Mesothelial cell of epicardium (in vitro differentiated cells): ENCODE data around the gene MEGF10. TPM values are rescaled to one million over a fixed set of nuclear protein-coding genes. Genes with fewer than 3 reads are reported as not detected.
"Not testable (repeated sequence)": the region's sequence is repeated elsewhere in the genome, so short reads cannot be mapped to it uniquely, and the experiment has no call there.

ENCODE experiments used
- DNase-seq, 2 experiments: peaks; one replicate each; pipeline ENCODE4 v3.0.0; 2021; ENCODE audit warnings: low spot score in 2 of 2; ENCODE audit not compliant: unreplicated experiment in 2 of 2
- H3K27ac Mint-ChIP-seq: 2 replicates; pipeline ENCODE4 v1.8.0; 2021; ENCODE audit warnings: mixed read lengths
- H3K27me3 Mint-ChIP-seq: 2 replicates; pipeline ENCODE4 v1.8.0; 2021; ENCODE audit warnings: low read depth, mixed read lengths
- H3K36me3 Mint-ChIP-seq: 2 replicates; pipeline ENCODE4 v1.8.0; 2021; ENCODE audit warnings: mixed read lengths
- H3K4me1 Mint-ChIP-seq: 2 replicates; pipeline ENCODE4 v1.8.0; 2021; ENCODE audit warnings: mixed read lengths
- H3K4me3 Mint-ChIP-seq: 2 replicates; pipeline ENCODE4 v1.8.0; 2021; ENCODE audit warnings: mild to moderate bottlenecking, moderate library complexity, mixed read lengths
- H3K9me3 Mint-ChIP-seq: 2 replicates; pipeline ENCODE4 v1.8.0; 2021; ENCODE audit warnings: mixed read lengths
- CTCF ChIP-seq: fragments of 200-600 bp; sonication (generic); IDR thresholded peaks from one replicate; pipeline ENCODE4 v1.5.0; 2021; ENCODE audit warnings: antibody characterized with exemption; ENCODE audit not compliant: unreplicated experiment
- total RNA-seq: library from RNA; stranded (reverse); gene quantifications from 3 replicates; pipeline ENCODE4 v1.2.1, GENCODE V29; 2021

Gene MEGF10
- total RNA-seq, 1 donor from 2014 or later = 3.0 TPM

- peaks cover 14% of the 10 kb centered on the region for H3K4me1 Mint-ChIP-seq
- TF ChIP-seq CTCF = no peak
- H3K9me3 Mint-ChIP-seq = peaks cover 8% of the 10 kb centered on the region
- no peak overlapping the region for H3K27ac Mint-ChIP-seq
- no peak overlapping the region for H3K4me3 Mint-ChIP-seq
- peaks cover 75% of the 10 kb centered on the region for H3K27me3 Mint-ChIP-seq
- DNase-seq = no peak
- H3K36me3 Mint-ChIP-seq = no peaks in the 10 kb centered on the region
Measured at GRCh38 chr5:127292030-127292735, 1.6 kb downstream of the MEGF10 start.

DNA sequence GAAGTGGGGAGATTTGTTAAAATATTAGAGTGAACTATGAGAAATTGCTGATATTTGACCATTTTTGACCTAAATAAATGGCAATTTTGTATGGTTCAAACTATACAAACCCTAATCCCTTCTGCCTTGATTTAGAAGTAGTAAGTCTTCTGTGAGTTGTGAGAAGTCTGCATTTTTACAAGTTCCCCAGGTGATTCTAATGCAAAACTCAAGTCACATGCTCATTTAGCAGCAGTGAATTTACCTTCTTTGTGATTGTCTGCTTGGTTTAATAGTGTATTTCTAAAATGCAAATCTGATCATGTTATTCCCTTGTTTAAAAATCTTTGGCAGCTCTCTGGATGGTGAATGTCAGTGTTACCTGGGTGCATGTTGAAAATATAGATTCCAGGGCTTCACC is 2.8 kb downstream of the MEGF10 start:
- peaks cover 14% of the 10 kb centered on the region for H3K4me1 Mint-ChIP-seq
- H3K4me3 Mint-ChIP-seq = no peak overlapping the region

DNA sequence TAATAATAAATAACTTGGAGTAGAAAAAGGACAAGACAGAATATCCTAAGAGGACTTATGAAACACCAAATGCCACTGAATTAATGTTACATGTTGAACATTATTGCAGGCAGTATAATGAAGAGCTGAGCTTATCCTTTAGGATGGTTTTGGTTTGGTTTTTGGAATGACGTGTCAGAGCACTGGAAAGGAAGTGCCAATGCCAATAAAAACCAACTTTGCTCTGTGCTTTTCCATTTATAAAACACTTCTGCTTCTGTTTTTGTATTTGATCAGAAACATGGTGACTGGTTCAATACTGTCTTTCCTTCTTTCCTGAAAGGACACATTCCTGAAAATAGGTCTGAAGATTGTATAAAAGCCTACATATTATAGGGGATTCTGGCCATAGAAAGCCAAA is 4.2 kb downstream of the MEGF10 start:
- TF ChIP-seq CTCF = no peak
- Mint-ChIP-seq H3K9me3 (no peaks in the 10 kb centered on the region), H3K27ac (no peak overlapping the region), H3K27me3 (peaks cover 79% of the 10 kb centered on the region), H3K36me3 (no peaks in the 10 kb centered on the region), H3K4me3 (no peak overlapping the region), H3K4me1 (peaks cover 14% of the 10 kb centered on the region)
- no peak for DNase-seq

More for the DNA sequence above, 2.8 kb downstream of the MEGF10 start:
- H3K36me3 Mint-ChIP-seq = no peaks in the 10 kb centered on the region
- TF ChIP-seq CTCF = no peak
- peaks cover 4% of the 10 kb centered on the region for H3K9me3 Mint-ChIP-seq
- H3K27ac Mint-ChIP-seq = no peak overlapping the region
- H3K27me3 Mint-ChIP-seq = peaks cover 78% of the 10 kb centered on the region
- DNase-seq = no peak

- no peak overlapping the region for H3K27ac Mint-ChIP-seq
- no peak overlapping the region for H3K4me3 Mint-ChIP-seq
- peaks cover 9% of the 10 kb centered on the region for H3K4me1 Mint-ChIP-seq
Measured at GRCh38 chr5:127295454-127295853, 4.9 kb downstream of the MEGF10 start.

GRCh38 chr5:127296321-127296720 is 5.7 kb downstream of the MEGF10 start:
- no peaks in the 10 kb centered on the region for H3K9me3 Mint-ChIP-seq
- no peak for TF ChIP-seq CTCF
- H3K4me1 Mint-ChIP-seq = peaks cover 2% of the 10 kb centered on the region
- no peaks in the 10 kb centered on the region for H3K36me3 Mint-ChIP-seq
- H3K27me3 Mint-ChIP-seq = peaks cover 64% of the 10 kb centered on the region
- no peak for DNase-seq
- H3K4me3 Mint-ChIP-seq = no peak overlapping the region
- no peak overlapping the region for H3K27ac Mint-ChIP-seq

More at GRCh38 chr5:127295454-127295853, 4.9 kb downstream of the MEGF10 start:
- TF ChIP-seq CTCF = no peak
- peaks cover 73% of the 10 kb centered on the region for H3K27me3 Mint-ChIP-seq
- H3K36me3 Mint-ChIP-seq = no peaks in the 10 kb centered on the region
- H3K9me3 Mint-ChIP-seq = no peaks in the 10 kb centered on the region
- DNase-seq = no peak

DNA sequence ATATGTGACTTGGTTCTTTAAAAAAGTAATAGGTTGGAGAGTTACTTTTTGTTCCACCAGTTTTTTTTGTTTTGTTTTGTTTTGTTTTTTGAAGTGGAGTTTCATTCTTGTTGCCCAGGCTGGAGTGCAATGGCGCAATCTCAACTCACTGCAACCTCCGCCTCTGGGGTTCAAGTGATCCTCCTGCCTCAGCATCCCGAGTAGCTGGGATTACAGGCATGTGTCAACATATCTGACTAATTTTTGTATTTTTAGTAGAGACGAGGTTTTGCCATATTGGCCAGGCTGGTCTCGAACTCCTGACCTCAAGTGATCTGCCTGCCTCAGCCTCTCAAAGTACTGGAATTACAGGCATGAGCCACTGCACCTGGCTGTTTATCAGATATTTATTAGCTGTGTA is 6.3 kb downstream of the MEGF10 start:
- H3K27me3 Mint-ChIP-seq = peaks cover 59% of the 10 kb centered on the region
- not testable (repeated sequence) for H3K27ac Mint-ChIP-seq, H3K4me1 Mint-ChIP-seq, H3K36me3 Mint-ChIP-seq, H3K4me3 Mint-ChIP-seq, H3K9me3 Mint-ChIP-seq, DNase-seq
